Mammary epithelial cell (primary cell): ENCODE data around the gene ATXN7L1.

Source experiments
- CTCF ChIP-seq, 2 donors: IDR thresholded peaks in 1 of 2; conservative IDR thresholded peaks in 1 of 2; 2 replicates each; pipeline ENCODE4 v1.5.1; 2011 to 2012; ENCODE audit warnings: inconsistent platforms in 2 of 2, low read length in 2 of 2, mild to moderate bottlenecking in 2 of 2, control low read depth in 1 of 2, low read depth in 1 of 2; ENCODE audit not compliant: insufficient read depth in 1 of 2; ENCODE audit errors: extremely low read depth in 1 of 2
- EZH2 ChIP-seq: IDR thresholded peaks from 2 replicates; pipeline ENCODE4 v1.6.1; 2012; ENCODE audit warnings: low read length, inconsistent platforms, borderline replicate concordance

DNA sequence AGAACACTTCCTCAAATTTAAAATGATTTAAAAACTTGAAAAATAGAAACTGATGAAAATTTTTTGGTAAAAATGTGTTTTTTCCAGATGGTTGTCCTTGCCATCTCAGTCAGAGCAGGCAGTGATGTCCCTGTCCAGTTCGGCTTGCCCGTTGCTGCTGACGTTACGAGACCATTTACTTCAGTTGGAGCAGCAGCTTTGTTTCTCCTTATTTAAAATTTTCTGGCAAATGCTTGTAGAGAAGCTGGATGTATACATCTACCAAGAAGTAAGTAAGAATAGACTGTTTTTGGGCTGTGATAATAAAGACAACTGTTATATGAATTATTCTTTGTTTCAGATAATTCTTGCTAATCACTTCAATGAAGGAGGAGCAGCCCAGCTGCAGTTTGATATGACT is 311.2 kb downstream of the ATXN7L1 start:
- no peak for TF ChIP-seq CTCF (conservative IDR thresholded peaks at IDR 0.05 in 1 of 2, IDR thresholded peaks at IDR 0.05 in 1 of 2; ENCODE audit: extremely low read depth in 1 of 2, insufficient read depth in 1 of 2, low read depth in 1 of 2, low read length in 2 of 2)
- no peak for TF ChIP-seq EZH2
